HG02970 (cell line): ENCODE data around the gene UBE4B.

ENCODE experiments used
- ATAC-seq: cut with Tn5 transposase; IDR thresholded peaks from one replicate; pipeline ENCODE4 v1.9.1; 2021; ENCODE audit warnings: mild to moderate bottlenecking, moderate library complexity, moderate number of reproducible peaks; ENCODE audit not compliant: unreplicated experiment, low FRiP score

UBE4B gene

DNA sequence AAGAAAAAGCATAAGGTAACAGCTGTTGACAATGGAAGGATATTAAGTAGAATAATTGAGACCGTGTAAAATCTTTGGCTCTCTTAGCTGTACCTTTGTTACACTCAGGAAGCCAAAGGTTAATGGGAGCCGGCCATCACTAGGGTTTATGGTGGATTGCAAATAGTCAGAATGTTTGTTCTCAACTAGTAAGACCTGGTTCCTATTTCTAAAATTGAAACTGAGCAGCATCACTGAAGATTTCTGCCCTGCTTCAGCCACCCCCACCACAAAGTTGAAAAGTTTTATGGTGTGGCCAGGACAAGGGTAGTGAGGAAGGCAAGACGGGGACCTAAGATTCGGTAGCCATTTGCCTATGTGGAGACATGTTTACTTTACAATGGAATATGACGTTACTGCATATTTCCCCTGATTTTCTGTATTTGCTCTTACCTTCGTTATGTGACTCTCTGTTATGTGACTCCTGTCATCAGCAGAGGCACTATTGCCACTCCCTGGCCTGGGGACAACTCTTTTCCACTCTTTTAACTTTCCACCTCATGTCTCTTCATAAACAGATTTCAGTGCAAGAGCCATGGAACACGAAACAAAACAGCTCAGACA, 136.3 kb downstream of the UBE4B start:
- ATAC-seq: no peak

- no peak for ATAC-seq
Measured at GRCh38 chr1:10170239-10170574, 137.4 kb downstream of the UBE4B start.

DNA sequence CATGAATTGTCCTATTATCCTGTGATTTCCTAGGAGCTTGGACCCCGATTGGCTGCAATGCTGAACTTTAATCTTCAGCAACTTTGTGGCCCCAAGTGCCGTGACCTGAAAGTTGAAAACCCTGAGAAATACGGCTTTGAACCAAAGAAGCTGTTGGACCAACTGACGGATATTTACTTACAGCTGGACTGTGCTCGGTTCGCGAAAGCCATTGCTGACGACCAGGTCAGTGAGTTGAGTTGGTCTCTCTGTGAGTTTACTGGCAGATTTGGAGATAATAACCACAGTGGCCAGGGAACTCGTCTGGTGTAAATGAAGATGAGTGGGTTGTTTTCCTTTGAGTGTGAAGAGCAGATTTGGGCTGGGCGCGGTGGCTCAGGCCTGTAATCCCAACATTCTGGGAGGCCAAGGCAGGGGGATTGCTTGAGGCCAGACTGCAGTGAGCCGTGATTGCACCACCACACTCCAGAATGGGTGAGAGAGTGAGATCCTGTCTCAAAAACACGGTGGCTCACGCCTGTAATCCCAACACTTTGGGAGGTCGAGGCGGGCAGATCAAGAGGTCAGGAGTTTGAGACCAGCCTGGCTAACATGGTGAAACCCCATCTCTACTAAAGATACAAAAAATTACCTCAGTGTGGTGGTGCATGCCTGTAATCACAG, 138.5 kb downstream of the UBE4B start:
- ATAC-seq: no peak

DNA sequence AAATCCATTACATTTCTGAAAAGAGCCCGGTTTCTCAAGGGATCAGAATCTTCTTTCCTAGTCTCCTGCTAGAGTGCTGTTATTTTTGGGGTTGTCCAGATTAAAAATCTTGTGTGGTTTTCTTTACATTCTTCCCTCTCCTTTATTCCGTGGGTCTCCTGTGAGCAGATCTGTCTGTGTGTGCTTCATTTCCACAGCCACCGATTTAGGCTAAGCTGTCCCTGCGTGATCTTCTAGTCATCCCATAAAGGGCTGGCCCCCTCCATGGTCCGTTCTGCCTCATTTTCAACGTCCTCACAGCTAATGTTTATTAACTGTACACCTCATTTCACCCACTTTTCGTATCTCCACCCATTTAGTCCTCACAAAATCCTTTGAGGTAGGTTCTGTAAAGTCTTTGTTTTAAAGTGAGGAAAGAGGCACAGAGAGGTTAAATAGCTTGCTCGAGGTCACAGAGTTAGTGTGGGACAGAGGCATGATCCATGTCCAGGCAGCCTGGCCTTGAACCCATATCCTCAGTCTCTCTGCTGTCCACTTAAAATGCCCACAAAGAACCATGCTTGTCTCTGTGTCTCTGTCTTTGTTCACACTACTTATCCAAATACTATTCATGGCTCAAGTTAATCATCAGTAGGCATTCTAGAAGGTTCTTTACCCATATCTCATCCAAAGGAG, 139.4 kb downstream of the UBE4B start:
- ATAC-seq: no peak

- no peak for ATAC-seq
Measured at GRCh38 chr1:10173582-10173981, 140.8 kb downstream of the UBE4B start.

- ATAC-seq: no peak
Measured at GRCh38 chr1:10177876-10178275, 145.1 kb downstream of the UBE4B start.

DNA sequence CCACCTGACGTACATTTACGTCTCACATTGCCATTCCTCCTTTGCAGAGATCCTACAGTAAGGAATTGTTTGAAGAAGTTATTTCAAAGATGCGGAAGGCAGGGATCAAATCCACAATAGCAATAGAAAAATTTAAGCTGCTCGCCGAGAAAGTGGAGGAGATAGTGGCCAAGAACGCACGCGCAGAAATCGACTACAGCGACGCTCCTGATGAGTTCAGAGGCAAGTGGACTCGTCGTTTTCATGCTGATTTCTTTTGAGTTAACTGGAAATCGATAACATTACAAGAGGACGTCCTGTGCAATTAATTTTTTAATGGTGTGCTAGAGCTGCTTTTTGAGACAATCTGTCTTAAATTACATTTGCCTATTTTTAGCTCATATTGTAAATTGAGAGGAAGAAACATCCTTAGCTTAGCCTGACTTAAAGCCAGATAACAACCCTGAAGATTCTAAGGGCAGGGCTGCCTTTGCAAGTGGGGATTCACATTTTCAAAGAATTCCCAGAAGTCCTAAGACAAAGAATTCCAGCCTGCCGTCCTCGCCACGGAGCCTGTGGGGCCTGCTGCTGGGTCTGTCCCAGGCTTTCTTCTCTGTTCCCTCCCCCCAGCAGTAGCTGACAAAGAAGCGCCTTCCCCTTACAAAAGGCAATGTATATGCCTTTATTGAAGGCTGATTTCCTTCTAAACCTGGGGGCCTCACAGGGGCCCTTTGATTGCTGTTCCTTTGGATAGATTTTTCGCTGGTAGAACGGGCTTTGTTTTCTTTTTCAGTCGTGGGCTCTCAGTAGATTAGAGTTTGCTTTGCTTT, 146.0 kb downstream of the UBE4B start:
- ATAC-seq: no peak

GRCh38 chr1:10179406-10180091, 146.8 kb downstream of the UBE4B start:
- ATAC-seq: no peak

GRCh38 chr1:10181154-10181553, 148.4 kb downstream of the UBE4B start:
- no peak for ATAC-seq

DNA sequence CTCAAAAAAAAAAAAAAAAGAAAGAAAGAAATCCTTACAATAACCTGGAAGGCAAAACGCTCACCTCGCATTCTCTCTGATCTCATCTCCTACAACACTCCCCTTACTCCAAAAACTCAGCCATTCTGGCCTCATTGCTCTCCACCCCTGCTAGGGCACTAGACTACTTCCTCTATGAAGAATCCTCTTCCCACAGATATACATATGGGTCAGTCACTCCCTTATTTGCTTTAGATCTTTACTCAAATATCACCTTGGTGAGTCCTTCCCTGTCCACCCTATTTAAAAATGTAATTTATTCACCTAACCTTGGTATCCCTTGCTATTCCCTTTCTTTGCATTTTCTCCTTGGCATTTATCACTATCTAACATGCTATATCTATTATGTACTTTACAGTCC, 153.0 kb downstream of the UBE4B start:
- ATAC-seq: no peak

- no peak for ATAC-seq
Measured at GRCh38 chr1:10186331-10187025, 153.7 kb downstream of the UBE4B start.

- no peak for ATAC-seq
Measured at GRCh38 chr1:10187026-10187334, 154.2 kb downstream of the UBE4B start.

DNA sequence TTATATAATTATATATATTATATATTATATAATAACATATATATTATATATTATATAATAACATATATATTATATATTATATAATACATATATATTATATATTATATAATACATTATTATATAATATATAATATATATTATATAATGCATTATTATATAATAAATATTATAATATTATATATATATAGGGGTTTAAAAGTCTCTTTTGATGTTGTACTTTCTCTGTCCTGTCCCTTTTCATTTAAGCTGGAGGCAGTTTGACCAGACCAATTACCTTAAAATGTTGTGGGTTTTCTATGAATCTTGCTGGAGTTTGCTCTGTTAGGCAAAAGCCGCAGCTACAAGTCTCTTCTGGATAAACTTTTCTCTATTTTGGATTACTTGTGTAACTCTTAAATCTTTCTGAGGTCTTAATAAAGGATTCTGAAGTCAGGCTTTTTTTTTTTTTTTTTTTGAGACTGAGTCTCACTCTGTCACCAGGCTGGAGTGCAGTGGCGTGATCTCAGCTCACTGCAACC, 155.4 kb downstream of the UBE4B start:
- ATAC-seq: no peak

- no peak for ATAC-seq
Measured at GRCh38 chr1:10189659-10190058, 156.9 kb downstream of the UBE4B start.

DNA sequence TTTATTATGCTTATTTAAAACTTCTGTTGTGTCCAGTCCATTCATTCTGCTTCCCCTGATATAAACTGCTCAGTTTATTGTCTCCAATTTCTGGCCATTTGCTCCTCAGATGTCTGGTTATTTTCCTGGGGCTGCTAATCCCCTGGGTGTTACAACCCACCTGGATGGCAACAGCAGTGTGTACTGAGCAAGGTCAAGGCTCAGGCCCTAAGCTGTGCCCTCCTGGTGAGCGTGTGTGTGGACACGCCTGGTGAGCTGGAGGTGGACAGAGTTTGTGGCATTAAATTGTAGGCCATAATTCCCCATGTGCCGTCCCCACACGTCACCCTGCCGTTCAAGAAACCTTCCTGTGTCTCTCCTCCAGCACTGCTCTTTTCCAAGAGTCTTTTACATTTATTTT, 159.5 kb downstream of the UBE4B start:
- ATAC-seq: no peak

DNA sequence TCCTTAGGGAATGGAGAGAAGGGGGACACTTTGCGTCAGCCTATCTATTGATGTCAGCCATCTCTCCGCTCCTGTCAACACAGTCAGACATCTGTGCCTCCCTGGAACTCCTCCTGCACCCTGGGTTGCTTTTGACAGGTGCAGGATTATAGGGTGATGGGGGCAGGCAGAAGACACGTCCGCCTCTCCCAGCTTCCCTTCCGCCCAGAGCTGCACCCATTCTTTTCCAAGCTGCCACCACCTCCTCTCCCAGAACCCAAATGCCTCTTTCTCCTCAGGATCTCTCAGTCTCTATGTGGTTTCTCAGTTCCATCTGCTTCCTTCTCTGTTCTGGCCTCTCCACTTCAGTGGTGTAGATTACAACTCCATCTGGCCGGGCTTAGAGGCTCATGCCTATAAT, 160.5 kb downstream of the UBE4B start:
- no peak for ATAC-seq

DNA sequence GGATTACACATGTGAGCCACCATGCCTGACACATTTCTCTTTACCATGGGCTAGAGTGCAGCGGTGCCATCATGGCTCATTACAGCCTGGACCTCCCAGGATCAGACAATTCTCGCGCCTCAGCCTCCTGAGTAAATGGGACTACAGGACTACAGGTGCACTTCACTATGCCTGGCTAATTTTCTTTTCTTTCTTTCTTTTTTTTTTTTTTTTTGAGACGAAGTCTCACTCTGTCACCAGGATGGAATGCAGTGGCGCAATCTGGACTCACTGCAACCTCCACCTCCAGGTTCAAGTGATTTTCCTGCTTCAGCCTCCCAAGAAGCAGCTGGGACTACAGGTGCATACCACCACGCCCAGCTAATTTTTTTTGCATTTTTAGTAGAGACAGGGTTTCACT, 162.8 kb downstream of the UBE4B start:
- no peak for ATAC-seq

GRCh38 chr1:10196976-10197375, 164.2 kb downstream of the UBE4B start:
- ATAC-seq: no peak

GRCh38 chr1:10200620-10201019, 167.9 kb downstream of the UBE4B start:
- no peak for ATAC-seq

DNA sequence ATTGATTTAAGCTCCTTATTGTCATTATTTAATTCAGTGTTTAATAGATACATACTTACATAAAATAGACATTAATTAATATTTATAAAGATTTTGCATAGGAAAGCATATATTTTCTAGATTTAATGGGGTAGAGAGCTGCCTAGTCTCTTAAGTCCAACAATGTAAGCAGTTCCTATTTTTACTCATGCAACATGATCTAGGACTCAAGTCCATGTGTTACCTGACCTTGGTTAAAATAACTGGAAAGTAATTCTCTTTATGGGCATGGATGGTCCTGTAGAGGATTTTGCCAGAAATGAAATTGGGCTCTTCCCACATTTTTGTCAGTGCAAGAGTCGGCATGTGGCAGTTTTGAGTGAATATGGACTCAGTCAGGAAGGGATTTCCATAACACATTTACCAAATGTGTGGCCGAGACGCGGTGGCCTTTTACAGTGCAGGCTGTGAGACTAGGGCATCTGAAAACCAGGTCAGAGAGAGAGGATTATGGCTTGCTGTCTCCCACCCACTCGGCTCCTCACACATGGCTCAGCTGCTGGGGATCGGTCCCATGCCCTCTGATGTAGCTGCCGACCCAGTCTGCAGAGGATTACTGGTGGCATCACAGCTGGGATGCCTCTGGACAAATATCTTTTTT, 171.4 kb downstream of the UBE4B start:
- ATAC-seq: no peak
